ENCODE measurements around the gene GPR160. TPM values are rescaled to one million over a fixed set of nuclear protein-coding genes. Genes with fewer than 3 reads are reported as not detected.

The GPR160 gene
- total RNA-seq, 1 experiment from 2014 or later: 16.1 TPM

- Histone ChIP-seq H3K9me3 (no peaks in the 10 kb centered on the region), H3K27me3 (replicated peaks; ENCODE audit: control insufficient read depth, insufficient read depth, low read length) (no peaks in the 10 kb centered on the region), H3K4me1 (no peaks in the 10 kb centered on the region), H3K36me3 (ENCODE audit: control insufficient read depth, insufficient read depth, low read length) (no peaks in the 10 kb centered on the region; the same call in 1 of the 2 replicates), H3K4me3 (ENCODE audit: low read depth, low read length) (no peak overlapping the region)
- CTCF ChIA-PET: interaction anchor here (0.8 kb wide), 1 partner anchor 255 kb away, joined by 3 read pairs; no protein-coding TSS in a partner anchor
- POLR2A ChIA-PET: interaction anchor here (0.5 kb wide), 2 partner anchors 30 to 352 kb away, joined by 3 read pairs; partner anchors contain the start of gene TERC
- no peaks in the 10 kb centered on the region for H3K4me1 Mint-ChIP-seq (ENCODE audit: low read depth, unreplicated experiment)
- intact Hi-C loops (cut with micrococcal nuclease; ENCODE audit: unreplicated experiment): no loop called here
- H3K4me3 Mint-ChIP-seq (ENCODE audit: unreplicated experiment): no peak overlapping the region
- H3K36me3 Mint-ChIP-seq (ENCODE audit: insufficient read depth, unreplicated experiment): peaks cover 47% of the 10 kb centered on the region
- H3K9me3 Mint-ChIP-seq (ENCODE audit: unreplicated experiment): no peaks in the 10 kb centered on the region
- no TSS peak for BruUV-seq (replicated peaks)
- peak in 1 of 2 experiments; percentile 19 for DNase-seq
- H3K27me3 Mint-ChIP-seq (ENCODE audit: insufficient read depth, unreplicated experiment): no peaks in the 10 kb centered on the region
- no peak overlapping the region for H3K27ac Mint-ChIP-seq (ENCODE audit: unreplicated experiment)
- TF ChIP-seq CTCF (IDR thresholded peaks at IDR 0.05; ENCODE audit: insufficient read depth in 1 of 2, low read depth in 1 of 2, low read length in 1 of 2, severe bottlenecking in 1 of 2, unreplicated experiment in 1 of 2): peak; percentile 30 to 35
Observed at GRCh38 chr3:170117134-170117533, 79.3 kb downstream of the GPR160 start.

DNA sequence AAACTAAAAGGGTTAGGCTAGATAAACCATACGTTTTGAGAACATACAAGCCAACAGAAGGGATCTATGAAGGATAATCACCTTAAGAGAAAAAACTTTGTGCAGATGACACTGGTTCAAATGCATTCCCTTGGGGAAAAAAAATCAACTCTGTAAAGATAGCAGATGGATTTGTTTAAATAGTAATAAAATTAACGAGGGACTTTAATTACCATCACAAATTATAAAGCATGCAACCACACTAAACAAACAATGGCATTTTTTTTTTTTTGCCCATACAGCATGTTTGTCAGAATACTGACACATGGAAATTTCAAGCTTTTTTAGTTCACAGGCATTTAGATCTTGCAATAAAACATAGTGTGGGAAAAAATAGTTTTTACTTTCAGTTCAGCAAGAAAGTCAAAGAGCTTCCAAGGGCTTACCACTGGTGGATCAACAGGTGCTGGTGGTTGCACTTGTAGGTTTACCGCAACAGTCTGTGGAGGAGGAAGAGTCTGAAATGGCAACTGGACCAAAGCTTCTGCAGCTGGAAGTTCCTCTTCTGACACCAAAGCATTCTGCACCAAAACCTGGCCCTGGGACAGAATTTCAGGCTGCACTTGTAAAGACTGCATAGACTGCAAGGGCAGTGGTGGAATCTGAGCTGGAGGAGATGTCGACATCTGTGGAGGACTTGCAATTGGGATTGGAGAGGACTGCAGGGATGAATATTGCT is 90.6 kb downstream of the GPR160 start:
- ChIA-PET CTCF (no interaction called here), POLR2A (no interaction called here)
- no peaks in the 10 kb centered on the region for H3K9me3 ChIP-seq
- no peaks in the 10 kb centered on the region for H3K4me1 ChIP-seq
- intact Hi-C loops (cut with micrococcal nuclease; ENCODE audit: unreplicated experiment): no loop called here
- H3K27me3 Mint-ChIP-seq (ENCODE audit: insufficient read depth, unreplicated experiment): no peaks in the 10 kb centered on the region
- H3K4me3 ChIP-seq (ENCODE audit: low read depth, low read length): no peak overlapping the region
- H3K4me3 Mint-ChIP-seq (ENCODE audit: unreplicated experiment): no peak overlapping the region
- BruUV-seq (replicated peaks): no TSS peak
- no peak overlapping the region for H3K27ac Mint-ChIP-seq (ENCODE audit: unreplicated experiment)
- no peaks in the 10 kb centered on the region for H3K27me3 ChIP-seq (replicated peaks; ENCODE audit: control insufficient read depth, insufficient read depth, low read length)
- no peaks in the 10 kb centered on the region for H3K4me1 Mint-ChIP-seq (ENCODE audit: low read depth, unreplicated experiment)
- DNase-seq: no peak
- H3K9me3 Mint-ChIP-seq (ENCODE audit: unreplicated experiment): no peaks in the 10 kb centered on the region
- H3K36me3 Mint-ChIP-seq (ENCODE audit: insufficient read depth, unreplicated experiment): peaks cover 23% of the 10 kb centered on the region
- H3K36me3 ChIP-seq (ENCODE audit: control insufficient read depth, insufficient read depth, low read length): peaks cover 5% of the 10 kb centered on the region; the same call in 1 of the 2 replicates
- no peak for TF ChIP-seq CTCF (IDR thresholded peaks at IDR 0.05; ENCODE audit: insufficient read depth in 1 of 2, low read depth in 1 of 2, low read length in 1 of 2, severe bottlenecking in 1 of 2, unreplicated experiment in 1 of 2)

DNA sequence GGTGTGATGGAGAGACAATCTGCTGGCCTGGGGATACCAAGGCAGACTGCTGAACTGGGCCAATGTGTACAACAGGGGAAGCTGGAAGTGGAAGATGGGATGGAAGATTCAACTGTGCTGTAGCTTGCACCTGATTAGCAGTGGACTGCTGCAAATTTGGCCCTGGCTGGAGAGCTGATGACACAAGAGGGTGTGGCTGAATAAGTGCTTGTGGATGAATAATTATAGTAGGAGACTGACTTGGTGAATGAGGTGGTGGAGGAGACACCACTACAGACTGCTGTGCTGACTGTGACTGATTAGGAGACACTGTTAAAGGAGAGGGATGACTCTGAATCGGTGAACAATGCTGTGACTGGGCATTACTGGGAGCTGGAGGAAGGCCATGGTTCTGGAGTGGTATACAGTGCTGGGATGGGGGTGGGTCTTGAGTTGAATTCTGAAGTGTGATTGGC is 91.2 kb downstream of the GPR160 start:
- Histone ChIP-seq H3K9me3 (no peaks in the 10 kb centered on the region), H3K27me3 (replicated peaks; ENCODE audit: control insufficient read depth, insufficient read depth, low read length) (no peaks in the 10 kb centered on the region), H3K4me1 (no peaks in the 10 kb centered on the region), H3K4me3 (ENCODE audit: low read depth, low read length) (no peak overlapping the region), H3K36me3 (ENCODE audit: control insufficient read depth, insufficient read depth, low read length) (peaks cover 5% of the 10 kb centered on the region; the same call in 1 of the 2 replicates)
- BruUV-seq (replicated peaks): no TSS peak
- ChIA-PET POLR2A (no interaction called here), CTCF (no interaction called here)
- Mint-ChIP-seq H3K4me3 (ENCODE audit: unreplicated experiment) (no peak overlapping the region), H3K27ac (ENCODE audit: unreplicated experiment) (no peak overlapping the region), H3K9me3 (ENCODE audit: unreplicated experiment) (no peaks in the 10 kb centered on the region), H3K27me3 (ENCODE audit: insufficient read depth, unreplicated experiment) (no peaks in the 10 kb centered on the region), H3K36me3 (ENCODE audit: insufficient read depth, unreplicated experiment) (peaks cover 27% of the 10 kb centered on the region), H3K4me1 (ENCODE audit: low read depth, unreplicated experiment) (no peaks in the 10 kb centered on the region)
- TF ChIP-seq CTCF (IDR thresholded peaks at IDR 0.05; ENCODE audit: insufficient read depth in 1 of 2, low read depth in 1 of 2, low read length in 1 of 2, severe bottlenecking in 1 of 2, unreplicated experiment in 1 of 2): no peak
- DNase-seq: no peak
- intact Hi-C loops (cut with micrococcal nuclease; ENCODE audit: unreplicated experiment): no loop called here

All from Caco-2 (cell line).